Activated T-cell treated with anti-CD3 and anti-CD28 coated beads, Interleukin-2, amount 50 U/mL, for 72 hours (primary cell): Measurements from ENCODE around the gene CELF4. TPM values are rescaled to one million over a fixed set of nuclear protein-coding genes. Genes with fewer than 3 reads are reported as not detected.

Experiments used
- ATAC-seq, 2 donors: fragments of 150-1000 bp; cut with Tn5 transposase; replicated peaks in 1 of 2; 2 replicates each; pipeline ENCODE4 v1.10.0; 2021; ENCODE audit warnings: moderate library complexity in 2 of 2, mild to moderate bottlenecking in 1 of 2
- DNase-seq, 2 donors: peaks; one replicate each; pipeline ENCODE4 v3.0.0; 2021 to 2022; ENCODE audit warnings: mixed read lengths in 1 of 2
- H3K27ac Mint-ChIP-seq: one replicate; pipeline ENCODE4 v1.8.0; 2022; ENCODE audit warnings: mild to moderate bottlenecking, moderate library complexity, mixed read lengths
- H3K27me3 Mint-ChIP-seq: one replicate; pipeline ENCODE4 v1.8.0; 2022; ENCODE audit warnings: low read depth, mixed read lengths
- H3K36me3 Mint-ChIP-seq, 2 donors: one replicate each; pipeline ENCODE4 v1.8.0; 2022; ENCODE audit warnings: mixed read lengths in 2 of 2, mild to moderate bottlenecking in 1 of 2; ENCODE audit not compliant: insufficient read depth in 2 of 2
- H3K4me1 Mint-ChIP-seq: one replicate; pipeline ENCODE4 v1.8.0; 2022; ENCODE audit warnings: low read depth, mixed read lengths
- H3K4me3 Mint-ChIP-seq, 2 donors: one replicate each; pipeline ENCODE4 v1.8.0; 2022; ENCODE audit warnings: mild to moderate bottlenecking in 2 of 2, mixed read lengths in 2 of 2, moderate library complexity in 2 of 2
- H3K9me3 Mint-ChIP-seq, 2 donors: one replicate each; pipeline ENCODE4 v1.8.0; 2022; ENCODE audit warnings: mixed read lengths in 2 of 2
- total RNA-seq, 2 donors: library from RNA; stranded (reverse); gene quantifications; one replicate each; pipeline ENCODE4 v1.2.3, GENCODE V29; 2022

CELF4 gene
- total RNA-seq, 2 donors from 2014 or later = not detected

GRCh38 chr18:37403100-37403781, 162.4 kb downstream of the CELF4 start:
- DNase-seq (no peak), ATAC-seq (no peak)
- Mint-ChIP-seq H3K27me3 (no peaks in the 10 kb centered on the region), H3K36me3 (no peaks in the 10 kb centered on the region), H3K4me1 (no peaks in the 10 kb centered on the region), H3K27ac (no peak overlapping the region), H3K9me3 (no peaks in the 10 kb centered on the region), H3K4me3 (no peak overlapping the region)

DNA sequence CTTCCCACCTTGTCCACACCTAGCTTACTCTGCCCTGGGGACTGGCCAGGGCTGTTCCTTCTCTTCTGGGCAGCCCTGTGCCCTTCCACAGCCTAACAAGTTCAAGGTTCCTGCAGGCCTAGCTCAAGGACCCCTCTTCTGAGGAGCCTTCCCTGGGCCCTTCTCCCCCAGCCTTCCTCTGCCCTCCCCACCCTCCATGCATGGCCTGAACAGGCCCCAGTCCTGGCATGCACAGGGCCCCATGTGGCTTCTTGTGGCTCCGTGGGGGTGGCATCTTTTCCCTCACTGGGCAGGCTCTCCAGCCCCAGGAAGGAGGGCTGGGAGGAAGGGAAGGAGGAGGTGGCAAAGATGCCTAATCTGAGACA, 162.9 kb downstream of the CELF4 start:
- no peak for ATAC-seq
- Mint-ChIP-seq H3K9me3 (no peaks in the 10 kb centered on the region), H3K4me3 (no peak overlapping the region), H3K4me1 (no peaks in the 10 kb centered on the region), H3K27ac (no peak overlapping the region), H3K36me3 (no peaks in the 10 kb centered on the region), H3K27me3 (no peaks in the 10 kb centered on the region)
- no peak for DNase-seq

DNA sequence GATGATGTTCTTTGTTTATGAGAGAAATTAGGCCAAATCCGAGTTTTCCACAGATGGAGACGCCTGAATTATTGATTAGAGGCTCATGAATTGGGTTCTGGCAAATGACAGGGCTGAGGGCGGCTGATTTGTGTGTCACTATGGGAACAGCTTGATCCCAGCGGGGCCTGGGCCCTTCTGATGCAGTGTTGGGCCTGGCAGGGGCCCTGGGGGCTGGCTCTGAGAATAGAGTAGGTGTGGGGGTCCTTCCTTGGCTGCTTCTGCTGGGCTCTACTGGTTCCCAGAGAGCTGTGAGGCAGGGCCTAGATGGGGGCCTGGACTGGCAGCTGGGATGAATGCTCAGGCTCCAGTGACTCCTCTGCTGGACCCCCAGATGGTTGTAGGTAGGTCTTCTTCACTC, 164.8 kb downstream of the CELF4 start:
- DNase-seq (no peak), ATAC-seq (no peak)
- no peaks in the 10 kb centered on the region for H3K9me3 Mint-ChIP-seq
- H3K4me3 Mint-ChIP-seq = no peak overlapping the region
- H3K4me1 Mint-ChIP-seq = no peaks in the 10 kb centered on the region
- peaks cover 5% of the 10 kb centered on the region for H3K27me3 Mint-ChIP-seq
- H3K27ac Mint-ChIP-seq = no peak overlapping the region
- H3K36me3 Mint-ChIP-seq = no peaks in the 10 kb centered on the region

- ATAC-seq = no peak
- H3K27ac Mint-ChIP-seq = no peak overlapping the region
- H3K36me3 Mint-ChIP-seq = no peaks in the 10 kb centered on the region
Measured at GRCh38 chr18:37398248-37398920, 167.2 kb downstream of the CELF4 start.

GRCh38 chr18:37397814-37398213, 167.8 kb downstream of the CELF4 start:
- Mint-ChIP-seq H3K4me1 (no peaks in the 10 kb centered on the region), H3K4me3 (no peak overlapping the region), H3K9me3 (no peaks in the 10 kb centered on the region), H3K27ac (no peak overlapping the region), H3K27me3 (peaks cover 25% of the 10 kb centered on the region), H3K36me3 (no peaks in the 10 kb centered on the region)
- no peak for ATAC-seq
- DNase-seq = no peak

More at GRCh38 chr18:37398248-37398920, 167.2 kb downstream of the CELF4 start:
- peaks cover 20% of the 10 kb centered on the region for H3K27me3 Mint-ChIP-seq
- H3K4me1 Mint-ChIP-seq = no peaks in the 10 kb centered on the region
- H3K4me3 Mint-ChIP-seq = no peak overlapping the region
- no peak for DNase-seq
- H3K9me3 Mint-ChIP-seq = no peaks in the 10 kb centered on the region

- no peak overlapping the region for H3K27ac Mint-ChIP-seq
- H3K27me3 Mint-ChIP-seq = peaks cover 29% of the 10 kb centered on the region
- no peak for ATAC-seq
- no peaks in the 10 kb centered on the region for H3K9me3 Mint-ChIP-seq
- H3K36me3 Mint-ChIP-seq = no peaks in the 10 kb centered on the region
- H3K4me3 Mint-ChIP-seq = no peak overlapping the region
- H3K4me1 Mint-ChIP-seq = no peaks in the 10 kb centered on the region
- DNase-seq = no peak
Measured at GRCh38 chr18:37396971-37397720, 168.5 kb downstream of the CELF4 start.

DNA sequence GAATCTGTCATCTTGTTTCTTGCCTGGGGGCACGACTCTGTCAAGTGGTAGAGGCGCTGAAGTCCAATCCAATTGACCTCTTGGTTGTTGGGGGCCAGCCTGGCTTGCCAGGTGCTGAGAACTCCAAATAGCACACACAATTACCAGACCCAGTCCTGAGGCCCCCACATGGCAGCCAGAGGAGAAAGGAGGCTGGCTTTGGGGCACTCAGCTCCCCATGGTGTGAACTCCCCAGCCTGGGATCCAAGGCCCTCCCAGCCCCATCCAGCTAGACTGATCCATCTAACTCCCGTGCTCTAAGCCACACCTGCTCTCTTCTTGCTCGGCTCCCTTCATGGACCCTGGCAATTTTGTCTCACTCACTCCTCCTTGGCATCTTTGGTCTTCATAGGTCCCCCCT, 170.0 kb downstream of the CELF4 start:
- Mint-ChIP-seq H3K27me3 (peaks cover 29% of the 10 kb centered on the region), H3K9me3 (no peaks in the 10 kb centered on the region), H3K27ac (no peak overlapping the region), H3K4me1 (no peaks in the 10 kb centered on the region), H3K4me3 (no peak overlapping the region), H3K36me3 (no peaks in the 10 kb centered on the region)
- DNase-seq = no peak
- no peak for ATAC-seq

GRCh38 chr18:37395138-37395537, 170.5 kb downstream of the CELF4 start:
- Mint-ChIP-seq H3K9me3 (no peaks in the 10 kb centered on the region), H3K36me3 (no peaks in the 10 kb centered on the region), H3K27me3 (peaks cover 29% of the 10 kb centered on the region), H3K4me3 (peak overlapping the region in 1 of 2 donors; percentile 18), H3K27ac (no peak overlapping the region), H3K4me1 (no peaks in the 10 kb centered on the region)
- ATAC-seq = no peak
- DNase-seq = no peak

DNA sequence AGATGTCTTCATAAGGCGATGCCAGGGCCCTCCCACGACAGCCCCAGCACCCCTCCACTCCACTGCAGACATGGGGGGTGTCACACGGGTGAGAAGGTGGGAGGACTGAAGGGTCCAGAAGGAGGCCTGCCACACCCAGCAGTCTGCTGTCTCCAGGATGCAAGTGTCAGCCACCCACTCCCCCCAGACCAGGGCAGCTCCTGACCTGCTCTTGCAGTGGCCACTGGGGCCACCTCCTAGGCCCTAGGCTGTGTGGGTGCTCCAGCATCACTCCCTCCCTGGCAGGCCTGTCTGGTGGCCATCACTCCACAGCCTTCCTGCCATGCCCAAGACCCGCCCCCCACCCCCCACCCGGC, 171.0 kb downstream of the CELF4 start:
- H3K4me3 Mint-ChIP-seq = no peak overlapping the region
- no peaks in the 10 kb centered on the region for H3K9me3 Mint-ChIP-seq
- no peaks in the 10 kb centered on the region for H3K36me3 Mint-ChIP-seq
- H3K27me3 Mint-ChIP-seq = peaks cover 29% of the 10 kb centered on the region
- no peaks in the 10 kb centered on the region for H3K4me1 Mint-ChIP-seq
- DNase-seq = no peak
- no peak for ATAC-seq
- H3K27ac Mint-ChIP-seq = no peak overlapping the region

- no peaks in the 10 kb centered on the region for H3K9me3 Mint-ChIP-seq
- H3K27me3 Mint-ChIP-seq = peaks cover 29% of the 10 kb centered on the region
- peak overlapping the region; percentile 9 to 10 for H3K4me3 Mint-ChIP-seq
- DNase-seq (peak; percentile 3 to 4), ATAC-seq (peak; percentile 24 to 30)
- H3K27ac Mint-ChIP-seq = no peak overlapping the region
- H3K36me3 Mint-ChIP-seq = no peaks in the 10 kb centered on the region
- H3K4me1 Mint-ChIP-seq = no peaks in the 10 kb centered on the region
Measured at GRCh38 chr18:37393945-37394609, 171.5 kb downstream of the CELF4 start.

DNA sequence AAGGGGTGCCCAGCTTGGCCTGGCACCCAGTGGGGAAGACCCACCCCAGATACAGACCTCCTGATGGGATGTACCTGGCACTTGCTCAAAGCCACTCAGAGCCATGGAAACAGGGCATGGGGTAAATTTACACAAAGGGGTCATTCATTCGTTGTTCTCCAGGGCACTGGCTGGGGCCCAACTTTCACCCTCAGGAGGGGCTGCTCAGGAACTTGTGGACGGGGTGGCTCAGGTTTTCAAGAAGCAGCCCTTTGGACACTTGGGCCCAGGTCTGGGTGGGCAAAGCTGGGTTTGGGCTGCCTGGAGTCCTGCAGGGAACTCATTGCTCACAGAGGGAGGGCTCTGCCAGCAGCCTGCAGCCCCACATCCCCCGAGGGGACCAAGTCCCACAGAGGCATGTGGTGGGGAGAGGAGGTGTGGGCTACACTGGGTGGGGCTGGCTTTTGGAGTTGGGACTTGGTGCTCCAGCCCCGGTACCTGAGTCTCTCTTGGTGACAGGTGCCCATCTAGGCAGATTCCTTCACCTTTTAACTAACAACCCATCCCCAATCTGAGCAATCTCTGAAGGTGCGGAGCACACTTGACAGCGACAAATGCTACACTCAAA, 172.3 kb downstream of the CELF4 start:
- peaks cover 29% of the 10 kb centered on the region for H3K27me3 Mint-ChIP-seq
- H3K36me3 Mint-ChIP-seq = no peaks in the 10 kb centered on the region
- no peaks in the 10 kb centered on the region for H3K9me3 Mint-ChIP-seq
- no peak for DNase-seq
- H3K4me3 Mint-ChIP-seq = peak overlapping the region; percentile 9 to 10
- no peak overlapping the region for H3K27ac Mint-ChIP-seq
- ATAC-seq = no peak
- H3K4me1 Mint-ChIP-seq = no peaks in the 10 kb centered on the region

DNA sequence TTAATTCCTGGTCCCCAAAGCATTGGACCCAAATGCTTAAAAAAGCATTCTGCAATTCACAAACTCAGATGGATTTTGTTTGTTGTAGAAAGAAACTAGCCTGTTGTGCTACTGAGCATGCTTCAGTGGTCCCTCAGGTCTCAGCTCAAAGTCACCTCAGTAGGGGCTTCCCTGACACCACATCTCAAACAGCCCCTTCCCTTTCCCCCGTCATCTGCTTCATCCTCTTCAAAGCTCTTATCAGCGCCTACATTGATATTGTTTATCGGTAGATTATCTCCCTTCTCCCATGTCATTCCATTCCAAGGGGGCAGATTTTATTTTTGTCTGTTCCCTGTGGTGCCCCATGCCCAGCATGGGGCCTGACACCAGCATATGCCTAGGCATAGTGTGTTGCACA, 172.9 kb downstream of the CELF4 start:
- no peaks in the 10 kb centered on the region for H3K4me1 Mint-ChIP-seq
- H3K9me3 Mint-ChIP-seq = no peaks in the 10 kb centered on the region
- DNase-seq (no peak), ATAC-seq (no peak)
- H3K27ac Mint-ChIP-seq = no peak overlapping the region
- peaks cover 29% of the 10 kb centered on the region for H3K27me3 Mint-ChIP-seq
- H3K36me3 Mint-ChIP-seq = no peaks in the 10 kb centered on the region
- no peak overlapping the region for H3K4me3 Mint-ChIP-seq
